GM21723 (cell line): ENCODE measurements around the gene ZNF304.
A peak's percentile ranks its signal among the peaks of the same experiment; 100 is the strongest.
"Not testable (repeated sequence)": the region's sequence is repeated elsewhere in the genome, so short reads cannot be mapped to it uniquely, and the experiment has no call there.

ENCODE experiments used
- ATAC-seq: cut with Tn5 transposase; IDR thresholded peaks from one replicate; pipeline ENCODE4 v1.9.1; 2021; ENCODE audit warnings: mild to moderate bottlenecking, moderate library complexity; ENCODE audit not compliant: unreplicated experiment

Gene ZNF304

DNA sequence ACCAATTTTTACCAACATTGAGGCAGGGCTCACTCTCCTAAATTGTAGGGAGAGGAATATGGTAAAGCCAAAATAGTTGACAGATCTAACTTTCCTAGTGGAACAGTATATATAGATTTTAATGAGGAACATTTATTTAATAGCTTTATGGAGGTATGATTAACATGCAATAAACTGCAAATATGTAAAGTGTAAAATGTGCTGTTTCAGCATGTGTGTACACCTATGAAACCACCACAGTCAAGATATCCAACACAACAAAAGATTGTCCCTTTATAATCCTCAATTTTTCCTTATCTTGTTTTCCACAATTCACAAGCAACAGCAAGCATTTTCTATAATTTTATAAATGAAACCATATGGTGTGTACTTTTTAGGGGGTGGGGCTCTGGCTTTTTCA, 8.2 kb downstream of the ZNF304 start:
- no peak for ATAC-seq

DNA sequence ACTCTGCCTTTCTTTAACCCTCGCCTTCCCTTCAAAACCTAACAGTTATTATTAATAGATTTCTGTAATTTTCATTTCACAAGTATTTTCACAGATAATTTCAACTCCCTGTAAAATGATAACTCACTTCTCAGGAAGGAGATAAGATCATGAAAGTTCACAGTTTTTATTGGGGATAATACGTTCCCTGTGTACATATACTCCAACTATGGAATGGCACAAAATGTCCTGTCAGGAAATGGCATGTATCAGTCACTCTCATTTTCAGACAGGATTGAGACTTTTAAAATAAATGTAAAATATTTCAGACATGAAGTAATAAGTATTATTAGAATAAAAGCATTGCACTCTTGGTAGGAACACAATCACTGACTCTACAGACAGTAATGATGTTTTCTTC, 11.3 kb downstream of the ZNF304 start:
- no peak for ATAC-seq

DNA sequence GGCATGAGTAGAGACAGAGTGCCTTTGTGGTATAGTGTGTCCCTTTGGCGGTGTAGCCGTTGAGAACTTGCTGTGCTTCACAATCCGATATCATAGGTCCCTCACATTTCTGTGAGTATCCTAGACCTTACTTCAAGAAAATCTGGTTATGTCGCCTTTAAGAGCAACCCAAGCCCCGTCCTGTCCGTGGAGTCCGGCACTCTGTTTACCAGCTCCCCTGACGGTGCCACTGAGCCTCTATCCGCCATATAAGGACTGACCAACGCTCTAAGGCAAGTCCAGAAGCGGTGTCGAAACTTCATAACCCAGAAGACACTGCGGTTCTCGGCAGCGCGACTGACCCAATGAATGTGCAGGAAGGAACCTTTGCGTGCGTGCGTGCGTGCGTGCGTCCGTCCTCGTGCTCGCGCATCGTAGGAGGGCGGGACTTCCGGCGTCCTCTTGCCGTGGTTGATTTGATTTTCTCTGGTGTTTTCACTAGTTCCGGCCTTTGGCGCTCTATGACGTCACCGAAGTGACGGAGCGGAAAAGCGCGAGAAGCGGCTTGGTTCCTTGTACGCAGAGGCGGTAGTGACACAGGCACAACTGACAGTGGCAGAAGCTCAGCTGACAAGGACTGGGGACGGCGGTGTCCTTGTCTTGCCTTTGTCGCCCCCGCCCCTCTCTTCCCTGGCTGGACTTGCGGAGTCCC, 12.1 kb downstream of the ZNF304 start, which contains the start of the genes TRAPPC2B and ZNF547:
Gene TRAPPC2B, plus strand, starts transcription at position 555 of the 691 bp plus-strand sequence. CDS start 1,283 bp downstream, outside the sequence.
Gene ZNF547, plus strand, starts transcription at position 555 of the 691 bp plus-strand sequence. CDS start 5,005 bp downstream, outside the sequence.
- peak; percentile 95 for ATAC-seq

DNA sequence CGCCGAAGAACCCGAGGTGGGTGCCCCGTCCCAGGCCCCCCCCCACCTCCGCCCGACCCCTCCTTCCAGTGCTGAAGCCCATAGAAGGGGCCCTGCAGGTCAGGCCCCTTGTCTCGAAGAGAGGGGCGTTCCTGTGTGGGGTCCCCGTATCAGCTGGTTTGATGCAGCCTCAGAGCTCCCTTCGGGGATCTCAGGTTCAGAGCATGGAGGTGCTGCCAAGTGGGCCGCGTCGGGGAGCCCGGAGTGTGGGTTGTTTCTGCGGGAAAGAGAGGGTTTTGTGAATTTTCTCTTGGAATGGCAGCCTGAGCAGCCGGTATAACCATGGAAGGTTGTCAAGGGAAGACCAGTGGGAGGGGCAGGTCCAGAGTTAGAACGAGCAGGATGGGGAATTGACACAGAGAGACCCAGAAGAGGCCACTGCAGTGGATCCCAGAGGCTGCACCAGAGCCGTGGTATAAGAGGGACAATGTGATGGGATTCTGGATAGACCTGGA, 12.7 kb downstream of the ZNF304 start:
- ATAC-seq: peak; percentile 12

DNA sequence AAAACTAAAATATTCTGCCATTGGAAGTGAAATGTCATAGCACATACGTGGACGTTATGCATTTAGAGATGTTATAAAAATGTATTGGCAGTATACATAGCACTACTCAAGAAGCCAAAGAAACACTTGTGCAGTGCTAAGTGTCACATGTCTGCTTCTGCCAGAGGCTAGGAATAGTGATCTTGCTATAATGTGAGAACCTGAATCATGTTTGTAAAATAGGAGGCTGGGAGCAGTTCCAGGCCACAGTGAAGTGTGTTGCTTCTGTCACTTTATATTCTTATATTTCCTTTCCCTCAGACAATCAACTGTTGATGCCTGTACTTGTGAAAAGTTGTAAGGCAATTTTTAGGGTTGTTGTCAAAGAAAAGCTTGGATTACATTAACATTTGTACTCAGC, 15.7 kb downstream of the ZNF304 start:
- ATAC-seq: no peak

DNA sequence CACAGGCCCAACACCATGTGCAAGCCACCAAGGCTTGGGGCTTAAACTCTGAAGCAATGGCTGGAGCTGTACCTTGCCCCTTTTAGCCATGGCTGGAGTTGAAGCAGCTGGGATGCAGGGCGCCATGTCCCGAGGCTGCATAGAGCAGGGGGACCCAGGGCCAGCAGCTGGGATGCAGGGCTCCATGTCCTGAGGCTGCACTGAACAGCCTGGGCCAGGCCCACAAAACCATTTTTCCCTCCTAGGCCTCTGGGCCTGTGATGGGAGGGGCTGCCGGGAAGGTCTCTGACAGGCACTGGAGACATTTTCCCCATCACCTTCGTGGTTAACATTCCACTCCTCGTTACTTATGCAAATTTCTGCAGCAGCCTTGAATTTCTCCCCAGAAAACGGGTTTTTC, 23.1 kb downstream of the ZNF304 start:
- ATAC-seq: no peak

DNA sequence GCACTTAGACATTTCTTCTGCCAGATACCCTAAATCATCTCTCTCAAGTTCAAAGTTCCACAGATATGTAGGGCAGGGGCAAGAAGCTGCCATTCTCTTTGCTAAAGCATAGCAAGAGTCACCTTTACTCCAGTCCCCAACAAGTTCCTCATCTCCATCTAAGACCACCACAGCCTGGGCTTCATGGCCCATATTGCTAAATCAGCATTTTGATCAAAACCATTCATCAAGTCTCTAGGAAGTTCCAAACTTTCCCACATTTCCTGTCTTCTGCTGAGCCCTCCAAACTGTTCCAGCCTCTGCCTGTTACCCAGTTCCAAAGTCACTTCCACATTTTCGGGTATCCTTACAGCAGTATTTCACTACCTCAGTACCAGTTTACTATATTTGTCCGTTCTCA, 23.6 kb downstream of the ZNF304 start:
- ATAC-seq: not testable (repeated sequence)

DNA sequence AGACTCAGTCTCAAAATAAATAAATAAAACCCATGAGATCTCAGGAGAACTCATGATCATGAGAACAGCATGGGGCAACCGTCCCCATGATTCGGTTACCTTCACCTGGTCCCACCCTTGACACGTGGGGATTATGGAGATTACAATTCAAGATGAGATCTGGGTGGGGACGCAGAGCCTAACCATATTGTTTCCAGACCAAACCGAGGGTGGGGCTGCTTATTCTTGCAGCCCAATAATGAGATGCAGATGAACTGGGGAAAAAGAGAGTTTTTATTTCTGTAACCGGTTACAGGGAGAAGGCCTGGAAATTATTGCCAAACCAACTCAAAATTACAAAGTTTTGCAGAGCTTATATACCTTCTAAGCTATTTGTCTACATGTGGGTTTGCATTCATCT, 25.1 kb downstream of the ZNF304 start:
- no peak for ATAC-seq

DNA sequence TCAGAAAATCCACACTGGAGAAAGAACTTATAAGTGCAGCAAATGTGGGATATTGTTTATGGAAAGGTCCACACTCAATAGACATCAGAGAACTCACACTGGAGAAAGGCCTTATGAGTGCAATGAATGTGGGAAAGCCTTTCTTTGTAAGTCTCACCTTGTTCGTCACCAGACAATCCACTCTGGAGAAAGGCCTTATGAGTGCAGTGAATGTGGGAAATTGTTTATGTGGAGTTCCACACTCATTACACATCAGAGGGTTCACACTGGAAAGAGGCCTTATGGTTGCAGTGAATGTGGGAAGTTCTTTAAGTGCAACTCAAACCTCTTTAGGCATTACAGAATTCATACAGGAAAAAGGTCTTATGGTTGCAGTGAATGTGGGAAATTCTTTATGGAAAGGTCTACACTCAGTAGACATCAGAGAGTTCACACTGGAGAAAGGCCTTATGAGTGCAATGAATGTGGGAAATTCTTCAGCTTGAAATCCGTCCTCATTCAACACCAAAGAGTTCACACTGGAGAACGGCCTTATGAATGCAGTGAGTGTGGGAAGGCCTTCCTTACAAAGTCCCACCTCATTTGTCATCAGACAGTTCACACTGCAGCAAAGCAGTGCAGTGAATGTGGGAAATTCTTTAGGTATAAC, 26.6 kb downstream of the ZNF304 start:
- no peak for ATAC-seq

DNA sequence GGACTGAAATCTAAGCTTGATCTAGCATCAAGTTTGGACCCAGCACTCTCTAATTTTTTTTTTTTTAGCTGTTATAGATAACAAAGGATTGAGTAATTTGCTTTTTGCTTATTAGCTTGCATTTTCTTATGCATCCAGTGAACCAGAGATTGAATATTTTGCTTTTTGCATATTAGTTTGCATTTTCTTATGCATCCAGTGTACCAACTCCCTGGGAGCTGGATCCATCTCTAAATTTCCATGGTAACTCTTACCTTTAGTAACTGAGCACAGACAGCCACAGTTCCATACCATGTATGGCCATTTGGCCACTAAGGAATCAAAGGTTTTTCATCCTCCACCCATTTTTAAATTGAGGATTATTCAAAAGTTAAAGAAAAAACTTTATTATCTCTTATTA, 29.9 kb downstream of the ZNF304 start:
- ATAC-seq: no peak

DNA sequence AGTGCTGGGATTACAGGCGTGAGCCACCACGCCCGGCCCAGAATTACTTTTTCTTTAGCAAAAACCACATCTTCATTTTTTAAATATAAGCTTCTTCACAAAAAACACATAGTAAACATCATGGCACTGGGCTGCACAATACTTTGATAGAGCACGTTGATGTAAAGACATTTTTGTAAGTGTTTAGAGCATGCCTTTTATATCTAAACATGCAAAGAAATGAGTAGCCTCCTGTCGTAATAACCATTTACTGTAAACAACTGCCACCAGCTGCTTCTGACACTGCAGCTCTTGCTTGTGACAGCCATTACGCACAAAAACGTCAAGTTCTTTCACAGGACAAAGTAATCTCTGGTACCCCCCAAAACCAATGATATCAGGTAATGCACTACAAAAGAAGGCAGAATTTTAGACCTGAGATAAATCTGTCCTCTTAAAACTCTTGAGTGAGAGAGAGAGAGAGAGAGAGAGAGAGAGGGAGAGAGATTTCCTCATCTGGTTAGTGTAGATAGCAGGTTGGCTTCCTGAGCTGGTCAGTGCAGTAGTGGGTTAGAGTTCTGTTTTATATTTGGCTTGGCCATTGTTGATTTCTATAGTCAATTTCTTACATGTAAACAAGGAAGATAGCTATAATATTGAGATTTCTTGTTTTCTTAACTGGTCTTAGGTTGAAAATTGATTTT, 31.9 kb downstream of the ZNF304 start:
- ATAC-seq: no peak

DNA sequence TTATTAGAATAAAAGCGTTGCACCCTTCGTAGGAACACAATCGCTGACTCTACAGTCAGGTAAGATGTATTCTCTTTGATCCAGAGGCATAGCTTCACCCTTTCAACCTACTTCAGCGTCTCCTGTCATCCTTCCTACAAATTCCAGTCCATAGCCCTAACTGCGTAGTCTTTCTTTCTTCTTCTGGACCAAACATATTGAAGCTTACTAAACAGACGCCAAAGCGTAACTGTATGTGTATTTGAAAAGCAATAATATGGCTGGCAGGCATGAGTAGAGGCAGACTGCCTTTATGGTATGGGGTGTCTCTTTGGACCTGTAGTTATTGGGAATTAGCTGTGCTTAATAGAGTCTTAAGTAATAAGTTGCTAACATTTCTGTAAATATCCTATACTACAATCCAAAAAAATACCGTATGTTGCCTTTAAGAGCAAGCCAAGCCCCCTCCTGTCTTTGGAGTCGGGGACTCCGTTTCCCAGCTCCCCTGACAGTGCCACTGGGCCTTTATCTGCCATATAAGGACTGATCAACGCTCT, 38.2 kb downstream of the ZNF304 start:
- no peak for ATAC-seq

DNA sequence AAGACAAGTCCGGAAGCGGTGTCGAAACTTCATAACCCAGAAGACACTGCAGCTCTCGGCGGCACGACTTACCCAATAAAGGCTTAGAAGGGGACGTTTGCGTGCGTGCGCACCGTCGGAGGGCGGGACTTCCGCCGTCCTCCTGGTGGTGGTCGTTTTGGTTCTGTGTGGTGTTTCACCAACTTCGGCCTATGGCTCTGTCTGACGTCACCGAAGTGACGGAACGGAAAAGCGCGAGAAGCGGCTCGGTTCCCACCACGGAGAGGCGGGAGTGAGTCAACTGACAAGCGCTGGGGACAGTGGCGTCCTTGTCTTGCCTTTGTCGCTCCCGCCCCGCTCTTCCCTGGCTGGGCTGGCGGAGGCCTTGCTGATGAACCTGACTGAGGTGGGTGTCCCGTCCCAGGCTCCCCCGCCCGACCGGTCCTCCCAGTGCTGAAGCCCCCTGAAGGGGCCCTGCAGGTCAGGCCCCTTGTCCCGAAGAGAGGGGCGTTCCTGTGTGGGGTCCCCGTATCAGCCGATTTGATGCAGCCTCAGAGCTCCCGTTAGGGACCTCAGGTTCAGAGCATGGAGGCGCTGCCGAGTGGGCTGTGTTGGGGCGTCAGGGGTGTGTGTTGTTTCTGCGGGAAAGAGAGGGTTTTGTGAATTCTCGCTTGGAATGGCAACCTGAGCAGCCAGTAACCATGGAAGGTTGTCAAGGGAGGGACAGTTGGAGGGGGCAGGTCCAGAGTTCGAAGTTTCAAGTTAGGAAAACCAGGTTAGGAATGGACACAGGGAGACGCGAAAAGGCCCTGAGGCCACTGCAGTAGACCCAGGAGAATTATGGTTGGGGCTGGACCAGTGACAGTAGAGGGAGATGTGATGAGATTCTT, 38.9 kb downstream of the ZNF304 start, which contains the start of gene ZNF548:
Gene ZNF548, plus strand, starts transcription at position 125 of the 869 bp plus-strand sequence. Its CDS starts 246 bp downstream, at position 371.
- peak; percentile 95 for ATAC-seq

DNA sequence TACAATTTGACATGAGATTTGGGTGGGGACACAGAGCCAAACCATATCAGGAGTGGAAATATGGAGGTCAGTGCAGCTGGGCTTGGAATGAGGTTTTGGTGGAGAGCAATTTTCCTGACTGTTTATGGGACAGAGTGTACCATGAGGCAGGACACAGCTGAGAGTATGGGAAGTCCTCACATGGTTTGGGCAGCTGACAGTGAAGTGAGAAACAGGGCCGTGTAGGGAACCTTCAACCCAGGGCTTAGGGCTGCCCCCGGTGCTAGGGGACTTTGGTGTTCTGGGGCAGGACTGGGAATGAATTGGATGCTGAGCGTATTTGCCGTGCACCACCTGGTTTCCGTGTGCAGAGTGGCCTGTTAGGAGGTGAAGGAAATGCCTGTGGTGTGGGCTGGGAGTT, 44.6 kb downstream of the ZNF304 start:
- ATAC-seq: no peak

DNA sequence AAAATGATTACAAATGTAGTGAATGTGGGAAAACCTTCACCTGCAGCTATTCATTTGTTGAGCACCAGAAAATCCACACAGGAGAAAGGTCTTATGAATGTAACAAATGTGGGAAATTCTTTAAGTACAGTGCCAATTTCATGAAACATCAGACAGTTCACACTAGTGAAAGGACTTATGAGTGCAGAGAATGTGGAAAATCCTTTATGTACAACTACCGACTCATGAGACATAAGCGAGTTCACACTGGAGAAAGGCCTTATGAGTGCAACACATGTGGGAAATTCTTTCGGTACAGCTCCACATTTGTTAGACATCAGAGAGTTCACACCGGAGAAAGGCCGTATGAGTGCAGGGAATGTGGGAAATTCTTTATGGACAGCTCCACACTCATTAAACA, 47.8 kb downstream of the ZNF304 start:
- ATAC-seq: no peak

DNA sequence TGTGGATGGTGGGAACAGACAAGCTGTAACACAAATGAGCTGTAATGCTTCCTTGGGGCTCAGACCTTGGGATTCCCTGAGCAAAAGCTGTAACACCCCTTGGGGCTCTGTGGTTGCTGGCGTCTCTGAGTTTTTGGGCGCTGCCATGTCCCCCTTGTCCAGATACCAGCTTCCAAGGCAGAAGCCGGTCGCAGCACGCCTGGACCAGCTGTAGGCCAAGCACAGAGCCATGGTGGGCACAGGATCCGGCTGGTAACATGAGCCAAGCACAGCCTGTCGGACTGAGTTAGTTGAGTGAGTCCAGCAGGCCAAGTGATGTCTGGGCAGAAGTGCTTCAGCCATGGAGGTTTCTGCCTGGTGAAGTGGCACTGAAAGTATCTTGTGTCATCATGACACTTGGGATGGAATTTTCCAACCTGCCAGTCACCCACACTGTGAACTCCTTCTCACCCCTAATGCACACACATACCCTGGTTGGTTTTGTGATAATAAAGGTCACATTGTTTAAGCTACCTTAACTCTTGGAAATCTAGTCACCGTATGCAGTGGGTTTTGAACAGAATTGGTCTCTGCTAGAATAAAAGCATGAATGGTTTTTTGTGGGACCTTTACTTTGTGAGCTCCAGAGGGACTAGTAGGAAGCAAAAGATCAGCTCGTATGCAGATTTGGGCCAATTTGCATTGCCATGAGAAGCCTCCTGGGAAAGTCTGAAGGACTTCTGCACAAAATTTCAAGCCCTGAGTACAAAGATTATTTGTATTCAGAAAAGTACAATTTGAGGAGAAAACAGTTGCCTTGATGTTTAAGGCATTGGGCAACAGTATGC, 52.9 kb downstream of the ZNF304 start:
- no peak for ATAC-seq

DNA sequence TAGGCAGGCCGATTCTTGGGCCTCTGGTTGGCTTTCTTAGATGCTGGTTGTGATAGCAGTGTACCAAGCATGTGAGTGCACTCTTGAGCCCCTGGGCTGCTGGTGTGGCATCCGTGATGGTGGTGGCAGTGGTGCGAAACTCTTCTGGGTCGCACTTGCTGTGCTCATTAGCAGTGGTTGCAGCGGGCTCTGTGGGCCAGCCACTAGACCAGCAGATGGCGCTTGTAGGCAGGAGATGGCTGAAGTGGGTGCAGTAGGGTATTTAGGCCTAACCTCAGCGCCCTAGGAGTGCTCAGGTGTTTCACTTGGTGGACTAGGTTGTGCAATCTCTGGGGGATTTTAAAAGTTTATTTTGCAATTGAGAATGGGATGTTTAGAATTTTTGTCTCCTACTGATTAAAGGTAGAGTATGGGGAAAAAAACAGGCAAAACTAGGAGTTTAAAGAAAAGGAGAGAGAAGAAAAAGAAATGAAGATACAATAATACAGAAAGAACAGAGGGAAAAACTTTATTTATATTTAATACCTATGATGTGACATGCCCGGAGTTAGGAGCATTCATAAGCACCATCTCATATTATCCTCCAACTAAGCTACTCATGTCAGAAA, 55.5 kb downstream of the ZNF304 start:
- no peak for ATAC-seq
